22Rv1 (cell line): Measurements from ENCODE around the gene PCDH9.

Experiments used
- H3K27ac ChIP-seq: fragments of 450-650 bp; 2 replicates; pipeline ENCODE4 v1.5.1; 2017
- ZFX ChIP-seq: fragments of 450-650 bp; IDR thresholded peaks from 2 replicates; pipeline ENCODE4 v1.6.1; 2017; ENCODE audit warnings: antibody characterized with exemption, borderline replicate concordance
- TF ChIP-seq, protein P1 (sequence below): fragments of 450-650 bp; IDR thresholded peaks from 2 replicates; pipeline ENCODE4 v1.5.1; 2017; ENCODE audit warnings: mild to moderate bottlenecking

Gene PCDH9

DNA sequence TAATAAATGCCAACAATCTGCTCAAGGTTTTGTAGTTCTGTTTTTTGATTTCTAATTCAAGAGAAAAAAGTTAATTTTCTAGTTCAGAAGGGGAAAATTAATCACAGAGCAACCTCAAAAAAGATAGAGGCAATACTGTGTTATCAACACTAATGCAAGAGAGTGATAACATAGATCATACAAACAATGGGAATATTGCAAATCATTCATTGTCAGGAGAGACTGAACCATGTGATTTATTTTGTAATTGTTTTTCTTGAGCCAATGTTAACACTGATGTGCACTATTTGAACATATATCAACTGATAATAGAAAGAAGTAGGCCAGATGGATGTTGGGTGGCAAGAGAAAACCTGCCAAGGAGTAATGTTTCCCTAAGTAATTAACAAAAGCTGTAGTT is 19.9 kb downstream of the PCDH9 start:
- TF ChIP-seq, protein P1, sequence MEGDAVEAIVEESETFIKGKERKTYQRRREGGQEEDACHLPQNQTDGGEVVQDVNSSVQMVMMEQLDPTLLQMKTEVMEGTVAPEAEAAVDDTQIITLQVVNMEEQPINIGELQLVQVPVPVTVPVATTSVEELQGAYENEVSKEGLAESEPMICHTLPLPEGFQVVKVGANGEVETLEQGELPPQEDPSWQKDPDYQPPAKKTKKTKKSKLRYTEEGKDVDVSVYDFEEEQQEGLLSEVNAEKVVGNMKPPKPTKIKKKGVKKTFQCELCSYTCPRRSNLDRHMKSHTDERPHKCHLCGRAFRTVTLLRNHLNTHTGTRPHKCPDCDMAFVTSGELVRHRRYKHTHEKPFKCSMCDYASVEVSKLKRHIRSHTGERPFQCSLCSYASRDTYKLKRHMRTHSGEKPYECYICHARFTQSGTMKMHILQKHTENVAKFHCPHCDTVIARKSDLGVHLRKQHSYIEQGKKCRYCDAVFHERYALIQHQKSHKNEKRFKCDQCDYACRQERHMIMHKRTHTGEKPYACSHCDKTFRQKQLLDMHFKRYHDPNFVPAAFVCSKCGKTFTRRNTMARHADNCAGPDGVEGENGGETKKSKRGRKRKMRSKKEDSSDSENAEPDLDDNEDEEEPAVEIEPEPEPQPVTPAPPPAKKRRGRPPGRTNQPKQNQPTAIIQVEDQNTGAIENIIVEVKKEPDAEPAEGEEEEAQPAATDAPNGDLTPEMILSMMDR = no peak
- no peak for TF ChIP-seq ZFX
- H3K27ac ChIP-seq = no peak overlapping the region

DNA sequence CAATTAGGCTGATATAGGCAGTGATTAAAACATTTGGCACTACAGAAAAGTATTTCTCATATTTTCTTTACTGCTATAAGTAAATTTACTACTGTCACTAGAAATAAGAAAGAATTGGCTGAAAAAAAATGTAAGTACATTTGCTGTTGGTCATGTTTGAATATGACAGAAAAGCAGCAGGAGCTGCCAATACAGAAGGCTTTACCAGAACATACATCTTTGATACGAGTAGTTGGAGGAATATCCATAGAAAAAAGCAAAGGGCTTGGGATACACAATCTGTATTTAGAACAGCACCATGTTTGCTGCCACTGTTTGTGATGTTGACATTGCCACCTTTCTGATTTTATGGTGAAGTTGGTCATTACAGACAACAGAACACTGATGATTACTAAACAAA is 21.6 kb downstream of the PCDH9 start:
- H3K27ac ChIP-seq = no peak overlapping the region
- TF ChIP-seq, protein P1 = no peak
- TF ChIP-seq ZFX = no peak

DNA sequence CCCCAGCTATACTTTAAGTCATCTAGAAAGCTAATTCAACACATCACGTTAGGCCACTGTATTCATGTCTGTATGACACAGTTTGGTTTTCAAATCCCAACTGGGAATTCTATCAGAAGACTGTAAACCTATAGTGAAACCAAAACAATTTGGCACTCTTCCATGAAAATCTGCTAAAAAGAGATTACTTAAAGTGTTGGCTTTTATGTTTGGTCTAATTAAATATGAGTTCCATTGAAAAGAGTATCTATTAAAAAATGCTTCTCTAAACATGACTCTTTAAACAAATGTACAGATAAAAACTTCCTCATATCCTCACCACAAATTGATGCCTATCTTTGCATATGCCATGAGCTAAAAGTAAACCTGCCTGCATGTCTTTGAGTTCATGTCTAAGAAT is 25.4 kb downstream of the PCDH9 start:
- no peak overlapping the region for H3K27ac ChIP-seq
- TF ChIP-seq ZFX = no peak
- TF ChIP-seq, protein P1 = no peak

DNA sequence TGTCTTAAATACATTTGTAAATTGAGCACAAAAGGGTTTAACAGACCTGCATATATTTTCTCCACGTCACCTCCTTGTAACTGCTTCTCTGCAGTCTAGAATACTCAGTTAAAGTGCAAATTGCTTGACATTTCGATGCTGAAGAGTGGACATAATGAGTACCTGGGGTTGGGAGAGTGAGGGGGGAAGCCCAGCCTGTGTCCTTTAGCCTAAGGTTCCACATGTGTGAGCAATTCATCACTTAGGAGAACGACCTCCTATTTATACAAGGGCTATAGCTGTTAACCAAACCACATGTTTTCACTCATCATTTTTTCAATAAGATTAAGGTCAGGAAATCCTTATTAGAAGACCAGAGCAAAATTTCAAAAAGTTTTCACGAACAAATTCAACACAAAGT is 29.5 kb downstream of the PCDH9 start:
- H3K27ac ChIP-seq = no peak overlapping the region
- TF ChIP-seq, protein P1 = no peak
- no peak for TF ChIP-seq ZFX

DNA sequence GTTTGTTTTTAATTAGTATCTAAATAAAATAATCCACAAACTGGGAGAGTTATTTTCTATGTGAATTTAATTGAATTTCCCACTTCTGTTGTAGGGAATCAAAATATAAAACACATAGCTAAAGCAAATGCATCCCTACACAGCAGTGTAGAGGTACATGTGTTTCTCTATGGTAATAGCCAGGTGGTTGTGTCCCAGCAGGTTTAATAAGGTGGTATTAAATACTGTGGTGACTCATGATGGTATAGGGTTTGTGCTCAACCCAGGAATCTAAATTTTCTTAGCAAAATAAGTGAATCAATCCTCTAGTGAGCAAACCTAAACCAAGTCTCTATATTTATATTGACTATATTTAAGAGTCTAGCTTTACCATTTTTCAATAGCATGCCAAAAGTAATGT is 30.0 kb downstream of the PCDH9 start:
- no peak for TF ChIP-seq ZFX
- TF ChIP-seq, protein P1 = no peak

DNA sequence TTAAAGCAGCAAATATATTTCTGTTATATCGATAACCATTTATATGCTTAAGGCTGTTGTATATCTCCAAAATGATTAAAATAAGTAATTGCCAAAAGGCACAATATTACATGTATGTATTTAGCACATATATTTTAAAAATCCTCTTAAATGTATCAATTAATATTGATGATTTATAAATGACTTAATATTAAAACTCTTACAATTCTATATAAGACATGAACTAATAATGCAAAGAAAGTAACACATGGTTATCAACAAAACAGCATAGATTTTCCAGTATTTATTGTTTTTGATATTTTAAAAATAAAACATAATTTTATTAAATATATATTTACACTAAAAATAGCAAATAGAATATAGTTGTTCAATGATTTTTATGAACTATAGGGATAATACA is 32.4 kb downstream of the PCDH9 start:
- TF ChIP-seq ZFX = no peak
- TF ChIP-seq, protein P1 = no peak
- no peak overlapping the region for H3K27ac ChIP-seq

More for the DNA sequence above, 30.0 kb downstream of the PCDH9 start:
- no peak overlapping the region for H3K27ac ChIP-seq

DNA sequence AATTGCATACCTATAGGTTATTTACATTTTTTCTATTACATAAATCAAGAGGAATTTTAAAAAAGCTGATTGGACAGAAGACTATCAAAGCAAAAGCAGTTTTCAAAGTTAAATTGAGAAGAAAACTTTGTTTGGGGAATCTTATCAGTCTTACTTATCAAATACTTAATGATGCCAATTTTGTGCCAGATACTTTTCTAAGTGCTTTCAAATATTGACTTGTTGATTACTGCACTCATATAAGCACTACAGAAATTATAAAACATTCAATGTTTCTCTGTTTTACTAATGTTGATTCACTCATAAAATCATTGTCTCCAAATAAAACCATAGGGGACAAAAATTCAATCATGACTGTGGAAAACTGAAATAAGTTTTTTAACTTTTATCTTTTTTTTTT is 36.2 kb downstream of the PCDH9 start:
- no peak overlapping the region for H3K27ac ChIP-seq
- TF ChIP-seq, protein P1 = no peak
- no peak for TF ChIP-seq ZFX
